ENCODE measurements around the gene HADH. TPM values are rescaled to one million over a fixed set of nuclear protein-coding genes. Genes with fewer than 3 reads are reported as not detected.
"Not testable (repeated sequence)": the region's sequence is repeated elsewhere in the genome, so short reads cannot be mapped to it uniquely, and the experiment has no call there.

HADH gene
- total RNA-seq (2014; rRNA removed; shearing (Covaris generic); ENCODE audit: low replicate concordance) = 24.3 and 30.8 TPM in 2 replicates

DNA sequence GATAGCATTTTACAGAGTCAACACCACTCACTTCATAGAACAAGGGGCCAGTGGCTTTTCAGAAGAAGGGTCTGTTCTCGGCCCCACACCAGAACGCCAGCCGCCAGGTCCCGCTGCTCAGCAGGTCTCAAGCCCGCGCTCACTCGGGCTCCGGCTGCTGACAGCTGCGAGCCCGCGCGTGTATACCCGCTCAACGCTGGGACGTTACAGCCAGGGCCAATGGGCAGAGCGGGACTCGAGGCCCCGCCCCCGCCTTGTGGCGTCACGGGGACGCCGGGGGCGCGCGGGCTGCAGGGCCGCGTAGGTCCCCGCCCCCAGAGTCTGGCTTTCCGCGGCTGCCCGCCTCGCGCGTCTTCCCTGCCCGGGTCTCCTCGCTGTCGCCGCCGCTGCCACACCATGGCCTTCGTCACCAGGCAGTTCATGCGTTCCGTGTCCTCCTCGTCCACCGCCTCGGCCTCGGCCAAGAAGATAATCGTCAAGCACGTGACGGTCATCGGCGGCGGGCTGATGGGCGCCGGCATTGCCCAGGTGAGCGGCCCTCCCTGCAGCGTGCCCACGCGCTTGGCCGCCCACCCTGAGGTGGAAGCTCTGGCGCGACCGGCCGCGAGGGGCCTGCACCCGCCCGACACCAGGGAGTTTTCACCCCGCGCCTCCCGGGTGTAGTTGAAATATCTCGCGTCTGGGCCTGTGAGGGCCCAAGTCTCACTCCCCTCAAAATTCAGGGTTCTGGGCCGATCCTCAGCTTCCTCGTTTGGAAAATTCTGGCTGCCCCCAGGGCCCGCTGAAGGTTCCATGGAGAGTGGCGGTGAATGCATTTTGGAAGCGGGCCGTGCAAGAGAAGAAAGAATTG lies at the start of gene HADH:
HADH (plus strand) TSS at position 353 of the 850 bp plus-strand sequence; CDS start at position 397, 44 bp downstream.
- Histone ChIP-seq H3K9me3 (no peaks in the 10 kb centered on the region), H3K36me3 (no peaks in the 10 kb centered on the region), H3K4me3 (peak within 1 kb of the TSS; percentile 68), H3K27me3 (no peaks in the 10 kb centered on the region)
- peak; percentile 89 for DNase-seq

DNA sequence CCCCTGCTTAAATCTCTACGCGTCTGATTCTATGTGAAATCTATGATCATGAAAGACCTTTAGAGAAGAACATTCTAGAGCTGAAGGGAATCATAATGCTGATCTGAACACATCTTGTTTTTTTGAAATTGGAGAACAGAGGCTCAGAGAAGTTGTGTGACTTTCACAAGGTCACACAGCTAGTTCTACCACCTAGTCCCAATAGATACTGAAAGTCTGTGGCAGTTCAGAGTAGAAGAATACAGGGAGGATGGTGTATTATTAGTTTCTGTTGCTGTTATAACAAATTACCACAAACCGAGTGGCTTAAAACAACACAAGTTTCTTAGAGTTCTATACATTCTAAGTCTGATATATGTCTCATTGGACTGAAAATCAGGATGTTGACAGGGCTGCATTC lies 43.9 kb upstream of the HADH start:
- Histone ChIP-seq H3K36me3 (no peaks in the 10 kb centered on the region), H3K9me3 (no peaks in the 10 kb centered on the region), H3K27me3 (no peaks in the 10 kb centered on the region), H3K4me3 (no peak overlapping the region)
- no peak for DNase-seq

DNA sequence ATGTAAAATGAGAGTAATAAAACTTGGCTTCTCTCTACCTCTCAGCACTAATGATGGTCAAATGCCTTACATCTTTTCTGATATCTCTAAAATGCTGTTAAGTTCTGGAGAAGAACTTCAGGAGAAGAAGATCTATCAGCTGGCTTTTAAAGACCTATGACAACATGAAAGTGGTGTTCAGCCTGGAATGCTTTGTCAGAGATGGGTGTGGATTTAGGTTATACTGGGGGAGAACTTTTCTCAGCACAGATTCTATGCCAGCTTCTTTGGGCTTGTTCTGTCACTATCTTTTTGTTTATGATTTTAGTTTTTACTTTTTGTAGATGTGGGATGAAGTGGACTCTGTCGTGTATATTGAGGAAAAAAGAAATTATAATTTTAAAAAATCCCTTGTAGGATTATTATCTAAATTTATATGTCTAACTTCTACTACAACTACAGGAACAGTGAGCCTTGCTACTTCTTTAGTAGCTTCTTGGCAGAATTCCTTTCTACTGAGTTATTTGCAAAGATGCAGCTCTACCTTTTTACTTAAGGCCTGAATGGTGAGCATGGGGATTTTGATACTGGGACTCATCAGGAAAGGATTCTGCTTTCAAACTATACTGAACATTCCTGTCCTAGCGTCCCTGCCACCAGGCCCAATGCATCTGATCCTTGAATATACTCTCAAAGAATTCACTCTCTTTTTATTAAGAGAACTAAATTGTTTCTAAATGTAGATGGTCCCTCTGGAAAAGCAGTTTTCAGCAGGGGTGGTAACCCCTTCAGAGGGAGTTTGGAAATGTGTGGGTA lies 38.7 kb upstream of the HADH start:
- H3K36me3 ChIP-seq = no peaks in the 10 kb centered on the region
- H3K9me3 ChIP-seq = no peaks in the 10 kb centered on the region
- H3K4me3 ChIP-seq = no peak overlapping the region
- H3K27me3 ChIP-seq = no peaks in the 10 kb centered on the region
- DNase-seq = no peak

DNA sequence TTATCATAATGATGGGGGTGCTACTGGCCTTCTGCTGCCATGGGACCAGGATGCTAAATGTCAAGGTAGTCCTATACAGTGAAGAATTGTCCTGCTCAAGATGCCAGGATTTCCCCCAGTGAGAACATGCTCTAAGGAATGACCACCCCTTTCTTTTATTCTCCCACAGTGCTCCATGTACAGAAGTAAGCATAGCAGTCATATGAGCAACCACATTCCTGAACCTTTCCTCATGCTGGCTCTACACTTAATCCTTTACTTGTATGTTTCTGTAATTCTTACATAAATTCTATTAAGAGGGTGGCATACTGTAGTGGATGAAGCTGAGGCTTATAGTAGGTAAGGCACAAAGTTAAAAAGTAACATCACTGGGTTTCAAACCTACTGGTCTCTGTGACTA lies 38.1 kb upstream of the HADH start:
- H3K27me3 ChIP-seq = no peaks in the 10 kb centered on the region
- DNase-seq = no peak
- no peaks in the 10 kb centered on the region for H3K36me3 ChIP-seq
- no peaks in the 10 kb centered on the region for H3K9me3 ChIP-seq
- no peak overlapping the region for H3K4me3 ChIP-seq

DNA sequence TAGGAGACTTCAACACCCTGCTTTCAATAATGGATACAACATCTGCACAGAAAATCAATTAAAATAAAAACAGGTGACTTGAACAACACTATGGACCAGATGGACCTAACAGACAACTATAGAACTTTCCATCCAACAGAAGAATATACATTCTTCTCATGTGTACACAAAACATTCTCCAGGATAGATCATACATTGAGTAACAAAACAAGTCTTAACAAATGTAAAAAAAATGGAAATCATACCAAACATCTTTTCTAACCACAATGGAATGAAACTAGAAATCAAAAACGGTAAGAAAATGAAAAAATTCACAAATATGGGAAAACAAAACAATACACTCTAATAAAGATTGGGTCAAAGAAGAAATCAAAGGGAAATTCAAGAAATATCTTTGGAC lies 33.7 kb upstream of the HADH start:
- no peak overlapping the region for H3K4me3 ChIP-seq
- no peak for DNase-seq
- no peaks in the 10 kb centered on the region for H3K27me3 ChIP-seq
- no peaks in the 10 kb centered on the region for H3K36me3 ChIP-seq
- H3K9me3 ChIP-seq = no peaks in the 10 kb centered on the region

DNA sequence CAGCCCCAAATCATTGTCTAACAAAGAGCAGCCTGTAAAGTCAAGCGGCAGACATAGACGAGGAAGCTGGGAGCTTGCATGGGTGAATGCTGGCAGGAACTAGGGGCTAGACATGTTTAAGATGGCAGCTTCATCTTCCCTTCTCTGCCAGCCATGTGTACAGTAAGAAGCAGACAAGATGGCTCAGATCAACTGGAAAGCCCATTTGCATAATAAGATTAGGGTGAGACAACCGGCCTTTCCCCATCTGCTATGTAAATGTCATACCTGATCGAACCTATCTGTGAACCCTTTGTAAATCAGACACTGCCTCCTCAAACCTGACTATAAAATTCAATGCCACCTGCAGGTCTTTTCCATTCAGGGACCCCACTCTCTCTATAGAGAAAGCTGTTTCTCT lies 22.8 kb upstream of the HADH start:
- Histone ChIP-seq H3K9me3 (no peaks in the 10 kb centered on the region), H3K27me3 (no peaks in the 10 kb centered on the region), H3K4me3 (no peak overlapping the region), H3K36me3 (no peaks in the 10 kb centered on the region)
- DNase-seq = no peak

DNA sequence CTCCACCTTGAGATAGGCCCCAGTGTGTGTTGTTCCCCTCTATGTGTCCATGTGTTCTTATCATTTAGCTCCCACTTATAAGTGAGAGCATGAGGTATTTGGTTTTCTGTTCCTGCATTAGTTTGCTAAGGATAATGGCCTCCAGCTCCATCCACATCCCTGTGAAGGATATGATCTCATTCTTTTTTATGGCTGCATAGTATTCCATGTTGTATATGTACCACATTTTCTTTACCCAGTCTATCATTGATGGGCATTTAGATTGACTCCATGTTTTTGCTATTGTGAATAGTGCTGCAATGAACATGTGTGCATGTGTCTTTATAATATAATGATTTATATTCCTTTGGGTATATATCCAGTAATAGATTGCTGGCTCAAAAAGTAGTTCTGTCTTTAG lies 22.2 kb upstream of the HADH start:
- not testable (repeated sequence) for H3K9me3 ChIP-seq, H3K27me3 ChIP-seq, H3K4me3 ChIP-seq, H3K36me3 ChIP-seq, DNase-seq

DNA sequence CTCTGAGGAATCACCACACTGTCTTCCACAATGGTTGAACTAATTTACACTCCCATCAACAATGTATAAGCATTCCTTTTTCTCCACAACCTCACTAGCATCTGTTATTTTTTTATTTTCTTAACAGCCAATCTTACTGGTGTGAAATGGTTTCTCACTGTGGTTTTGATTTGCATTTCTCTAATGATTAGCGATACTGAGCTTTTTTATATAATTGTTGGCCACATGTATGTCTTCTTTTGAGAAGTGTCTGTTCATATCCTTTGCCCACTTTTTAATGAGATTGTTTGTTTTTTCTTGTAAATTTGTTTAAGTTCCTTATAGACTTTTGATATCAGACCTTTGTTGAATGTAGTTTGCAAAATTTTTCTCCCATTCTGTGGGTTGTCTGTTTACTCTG lies 21.8 kb upstream of the HADH start:
- not testable (repeated sequence) for DNase-seq, H3K36me3 ChIP-seq, H3K4me3 ChIP-seq, H3K9me3 ChIP-seq, H3K27me3 ChIP-seq

DNA sequence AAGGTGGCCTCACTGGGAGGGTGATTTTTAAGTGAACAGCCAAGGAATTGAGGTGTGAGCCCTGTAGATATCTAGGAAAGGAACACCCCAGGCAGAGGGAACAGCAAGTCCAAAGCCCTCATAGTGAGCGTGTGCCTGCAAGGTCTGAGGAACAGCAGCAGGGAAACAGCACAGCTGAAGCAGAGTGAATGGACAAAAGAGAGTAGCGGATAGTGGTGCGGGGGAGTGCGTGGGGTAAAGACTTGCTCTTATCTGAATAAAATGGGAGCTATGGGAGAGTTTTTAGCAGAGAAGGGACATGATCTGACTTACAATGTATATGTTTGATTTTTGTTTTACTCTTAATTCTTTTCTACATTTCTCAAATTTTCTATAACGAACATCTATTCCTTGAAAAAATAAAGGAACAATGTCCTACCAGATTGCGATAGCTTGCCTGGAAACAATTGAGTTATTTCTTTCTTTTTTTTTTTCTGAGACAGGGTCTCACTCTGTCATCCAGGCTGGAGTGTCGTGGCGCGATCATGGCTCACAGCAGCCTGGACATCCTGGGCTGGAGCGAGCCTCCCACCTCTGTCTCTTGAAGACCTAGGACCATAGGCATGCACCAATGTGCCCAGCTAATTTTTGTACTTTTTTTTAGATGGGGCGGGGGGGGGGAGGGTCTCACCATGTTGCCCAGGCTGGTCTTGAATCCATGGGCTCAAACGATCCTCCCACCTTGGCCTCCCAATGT lies 19.5 kb upstream of the HADH start:
- Histone ChIP-seq H3K36me3 (no peaks in the 10 kb centered on the region), H3K4me3 (no peak overlapping the region), H3K27me3 (no peaks in the 10 kb centered on the region), H3K9me3 (no peaks in the 10 kb centered on the region)
- no peak for DNase-seq

DNA sequence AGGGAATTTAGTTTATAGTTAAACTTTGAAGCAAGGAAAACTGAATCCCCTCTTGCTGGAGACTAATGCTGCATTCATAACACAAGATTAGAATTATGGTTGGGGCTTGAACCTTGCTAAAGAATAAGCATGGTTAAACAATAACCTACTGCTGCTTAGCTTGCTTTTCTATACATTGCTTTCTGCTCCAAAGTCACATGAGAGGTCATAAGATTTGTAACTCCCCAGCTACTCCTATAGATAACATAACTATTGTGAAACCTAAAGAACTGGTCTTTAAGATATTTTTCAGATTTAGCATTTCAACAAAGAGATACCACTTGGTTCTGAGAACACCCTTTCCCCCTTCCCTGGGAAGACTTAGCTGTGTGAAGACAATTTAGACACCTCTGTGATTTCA lies 17.1 kb upstream of the HADH start:
- no peak for DNase-seq
- Histone ChIP-seq H3K36me3 (no peaks in the 10 kb centered on the region), H3K27me3 (no peaks in the 10 kb centered on the region), H3K4me3 (no peak overlapping the region), H3K9me3 (no peaks in the 10 kb centered on the region)

DNA sequence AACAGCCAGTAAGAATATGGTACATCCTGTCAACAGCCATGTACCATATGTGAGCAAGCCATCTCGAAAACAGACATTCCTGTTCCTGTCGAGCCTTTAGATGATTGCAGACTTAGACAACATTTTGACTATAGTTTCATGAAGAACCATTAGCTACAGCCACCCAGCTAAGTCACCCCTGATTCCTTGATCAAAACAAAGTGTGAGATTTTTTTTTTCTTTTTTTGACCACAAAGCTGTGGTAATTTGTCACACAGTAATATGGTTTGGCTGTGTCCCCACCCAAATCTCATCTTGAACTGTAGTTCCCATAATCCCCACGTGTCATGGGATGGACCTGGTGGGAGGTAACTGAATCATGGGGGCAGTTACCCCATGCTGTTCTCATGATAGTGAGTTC lies 15.2 kb upstream of the HADH start:
- no peak for DNase-seq
- no peak overlapping the region for H3K4me3 ChIP-seq
- no peaks in the 10 kb centered on the region for H3K27me3 ChIP-seq
- H3K36me3 ChIP-seq = no peaks in the 10 kb centered on the region
- H3K9me3 ChIP-seq = no peaks in the 10 kb centered on the region

DNA sequence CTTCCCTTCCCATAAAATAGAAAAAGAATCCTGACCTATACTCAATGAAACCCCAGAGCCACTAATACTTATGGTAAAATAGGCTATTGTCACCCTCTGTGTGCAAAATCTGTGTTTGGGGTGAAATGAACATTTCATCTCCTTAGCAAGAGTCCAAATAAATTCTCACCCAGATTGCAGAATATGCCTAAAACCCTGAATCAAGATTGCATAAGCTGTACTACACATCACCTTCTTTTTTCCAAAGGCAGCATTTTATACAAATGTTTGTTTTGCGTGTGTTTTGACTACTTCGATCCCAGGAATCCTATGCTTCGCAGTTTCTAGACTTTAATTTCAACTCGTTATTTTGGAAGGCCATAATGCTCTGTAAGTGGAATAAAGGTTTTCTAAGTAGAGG lies 12.2 kb upstream of the HADH start:
- no peaks in the 10 kb centered on the region for H3K27me3 ChIP-seq
- no peak for DNase-seq
- H3K4me3 ChIP-seq = no peak overlapping the region
- H3K36me3 ChIP-seq = no peaks in the 10 kb centered on the region
- no peaks in the 10 kb centered on the region for H3K9me3 ChIP-seq

DNA sequence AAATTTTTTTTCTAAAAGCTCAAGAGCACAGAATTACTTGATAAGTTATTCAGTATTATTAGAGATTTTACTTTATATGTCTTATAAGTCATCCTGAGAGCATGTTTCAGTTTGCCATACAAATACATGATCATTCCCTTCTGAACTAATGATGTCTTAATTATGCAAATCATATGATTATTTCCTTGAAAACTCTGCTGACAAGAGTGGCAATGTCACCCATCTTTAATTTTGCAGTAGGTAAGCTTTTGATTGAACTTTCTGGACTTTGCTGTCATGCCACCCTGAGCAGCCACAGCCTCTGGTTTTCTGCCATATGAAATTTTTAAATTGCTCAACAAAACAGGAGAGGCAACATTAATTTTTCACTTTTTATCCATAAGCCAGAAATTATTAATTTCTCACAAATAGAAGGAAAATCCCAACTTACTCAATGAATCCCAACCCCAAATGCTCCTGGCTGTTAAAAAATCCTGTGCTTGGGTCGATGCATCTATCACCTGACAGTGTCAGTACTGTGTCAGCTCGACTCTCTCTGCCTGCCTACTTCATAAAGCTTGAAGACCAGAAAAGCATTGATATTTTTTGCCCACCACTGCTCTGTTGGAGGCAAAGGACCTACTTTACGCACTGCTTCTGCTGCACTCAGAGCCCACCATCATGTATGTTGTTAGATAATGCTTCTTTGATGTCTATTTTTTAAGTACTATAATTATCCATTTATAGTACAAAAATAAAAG lies 11.6 kb upstream of the HADH start:
- Histone ChIP-seq H3K27me3 (no peaks in the 10 kb centered on the region), H3K4me3 (no peak overlapping the region), H3K9me3 (no peaks in the 10 kb centered on the region), H3K36me3 (no peaks in the 10 kb centered on the region)
- no peak for DNase-seq

DNA sequence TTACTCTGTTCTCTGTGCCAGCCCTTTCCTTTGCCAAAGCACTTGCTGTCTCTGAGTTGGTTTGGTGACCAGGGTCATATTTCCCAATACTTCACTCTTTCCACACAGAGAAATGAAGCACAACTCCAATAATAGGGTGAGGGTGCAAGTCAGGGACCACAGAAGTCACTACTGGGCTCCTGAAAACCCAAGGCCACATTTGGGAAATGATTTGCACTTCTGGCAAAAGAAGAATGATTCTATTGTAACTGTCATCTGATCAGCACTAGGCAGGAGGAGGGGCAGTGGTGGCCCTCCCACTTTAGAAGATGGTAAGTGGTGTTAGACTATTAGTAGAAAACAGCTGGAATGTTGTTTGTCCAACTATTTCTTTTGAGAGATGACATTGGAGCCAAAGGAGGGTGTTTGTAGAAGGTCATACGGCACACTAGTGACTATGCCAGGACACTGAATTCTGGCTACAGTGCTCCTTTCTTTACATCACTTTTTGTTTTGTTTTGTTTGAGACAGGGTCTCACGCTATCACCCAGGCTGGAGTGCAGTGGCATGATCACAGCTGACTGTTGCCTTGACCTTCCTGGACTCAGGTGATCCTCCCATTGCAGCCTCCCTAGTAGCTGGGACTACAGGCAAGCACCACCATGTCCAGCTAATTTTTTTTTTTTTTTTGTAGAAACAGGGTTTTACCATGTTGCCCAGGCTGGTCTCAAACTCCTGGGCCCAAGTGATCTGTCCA lies 10.8 kb upstream of the HADH start:
- no peak for DNase-seq

DNA sequence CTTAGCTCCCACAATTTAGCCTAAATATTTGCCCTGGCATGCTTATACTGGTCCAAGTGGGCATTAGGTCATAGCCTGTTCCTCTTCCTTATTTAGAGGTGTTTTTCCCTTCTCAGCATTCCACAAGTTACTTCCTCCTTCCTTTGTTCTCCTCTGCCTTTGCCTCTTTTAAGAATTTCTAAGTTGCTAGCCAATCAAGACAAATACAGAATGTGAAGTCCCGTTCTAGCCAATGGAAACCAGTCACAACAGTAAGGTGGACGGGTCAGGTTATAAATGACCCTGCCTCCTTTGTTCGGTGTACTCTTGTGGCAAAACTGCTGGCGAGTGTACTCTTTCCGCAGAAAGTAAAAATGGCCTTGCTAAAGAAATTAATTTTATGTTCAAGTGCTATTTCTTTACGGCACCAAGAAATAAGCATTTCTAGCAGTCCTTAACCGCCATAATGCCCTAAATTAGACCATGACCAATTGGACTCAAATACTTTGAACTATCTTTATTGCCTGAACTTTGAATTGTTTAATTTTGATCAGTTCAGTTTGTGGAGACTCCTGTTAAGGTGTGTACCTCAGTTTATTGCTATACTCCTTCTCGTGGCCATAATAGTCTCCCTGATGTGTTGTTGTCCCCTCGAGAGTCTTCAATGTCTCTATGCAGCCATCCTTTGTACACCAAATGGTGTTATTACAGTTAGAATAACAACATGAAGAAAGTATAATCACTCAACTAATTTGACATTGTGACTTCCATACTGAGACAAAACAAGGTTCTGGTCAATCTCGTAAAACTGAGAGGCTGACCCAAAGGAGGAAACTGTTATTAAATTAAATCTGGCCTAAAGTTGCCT lies 1.6 kb upstream of the HADH start:
- no peak overlapping the region for H3K4me3 ChIP-seq
- no peaks in the 10 kb centered on the region for H3K36me3 ChIP-seq
- H3K9me3 ChIP-seq = no peaks in the 10 kb centered on the region
- no peak for DNase-seq
- no peaks in the 10 kb centered on the region for H3K27me3 ChIP-seq

More for the DNA sequence above, 10.8 kb upstream of the HADH start:
- H3K36me3 ChIP-seq = no peaks in the 10 kb centered on the region
- H3K9me3 ChIP-seq = no peaks in the 10 kb centered on the region
- H3K27me3 ChIP-seq = no peaks in the 10 kb centered on the region
- no peak overlapping the region for H3K4me3 ChIP-seq

Data from MG63 (cell line).